SK-MEL-5 (cell line): ENCODE data around the gene MRGPRX2. TPM values are rescaled to one million over a fixed set of nuclear protein-coding genes. Genes with fewer than 3 reads are reported as not detected.

Experiments
- DNase-seq: peaks from one replicate; pipeline ENCODE4 v3.0.0-alpha.2; 2016; ENCODE audit warnings: low read depth, low spot score
- in situ Hi-C: cut with HindIII; loops from 2 replicates; pipeline ENCODE4 v1.10.0; 2016; ENCODE audit warnings: low sequenced_read_pairs, high pct_unique_total_duplicates, low pct_unique_long_range_greater_than_20kb
- polyA plus RNA-seq, 2 experiments: library from polyadenylated mRNA; depleted of rRNA; stranded (reverse); fragments of >200 nt; gene quantifications; 2 replicates each; pipeline ENCODE4 v1.2.3, GENCODE V29; 2015
- total RNA-seq: library from RNA; depleted of rRNA; stranded (reverse); fragments of >200 nt; shearing (Covaris generic); gene quantifications from 2 replicates; pipeline ENCODE4 v1.2.3, GENCODE V29; 2014; rRNA removed

Gene MRGPRX2
- total RNA-seq: not detected in 2 replicates
- not detected in 2 replicates for polyA plus RNA-seq (2015; cell fraction: cytosol; rRNA removed)
- polyA plus RNA-seq (2015; cell fraction: nucleus; rRNA removed): not detected in 2 replicates

- in situ Hi-C loops: no loop called here
- DNase-seq: no peak
Measured at GRCh38 chr11:19060629-19061028, at the start of gene MRGPRX2. MRGPRX2 (minus strand) TSS chr11:19060717; CDS start chr11:19056402, 4,315 bp downstream.

GRCh38 chr11:19110295-19110694 lies 49.8 kb upstream of the MRGPRX2 start:
- no peak for DNase-seq
- in situ Hi-C loops: no loop called here

- DNase-seq: no peak
- in situ Hi-C loops: no loop called here
Measured at GRCh38 chr11:19107125-19107524, 46.6 kb upstream of the MRGPRX2 start.

- in situ Hi-C loops: no loop called here
Measured at GRCh38 chr11:19105011-19105410, 44.5 kb upstream of the MRGPRX2 start.

GRCh38 chr11:19102521-19102900 lies 42.0 kb upstream of the MRGPRX2 start:
- DNase-seq: no peak
- in situ Hi-C loops: no loop called here

More at GRCh38 chr11:19105011-19105410, 44.5 kb upstream of the MRGPRX2 start:
- DNase-seq: no peak

GRCh38 chr11:19101796-19102520 lies 41.4 kb upstream of the MRGPRX2 start:
- DNase-seq: no peak
- in situ Hi-C loops: no loop called here

- in situ Hi-C loops: no loop called here
- DNase-seq: no peak
Measured at GRCh38 chr11:19100885-19101284, 40.4 kb upstream of the MRGPRX2 start.

- in situ Hi-C loops: no loop called here
- DNase-seq: no peak
Measured at GRCh38 chr11:19099093-19099492, 38.6 kb upstream of the MRGPRX2 start.

GRCh38 chr11:19094859-19095258 lies 34.3 kb upstream of the MRGPRX2 start:
- in situ Hi-C loops: no loop called here
- DNase-seq: no peak

GRCh38 chr11:19093976-19094375 lies 33.5 kb upstream of the MRGPRX2 start:
- in situ Hi-C loops: no loop called here

GRCh38 chr11:19092850-19093249 lies 32.3 kb upstream of the MRGPRX2 start:
- in situ Hi-C loops: no loop called here
- no peak for DNase-seq

More at GRCh38 chr11:19093976-19094375, 33.5 kb upstream of the MRGPRX2 start:
- DNase-seq: no peak

GRCh38 chr11:19092342-19092741 lies 31.8 kb upstream of the MRGPRX2 start:
- in situ Hi-C loops: no loop called here
- DNase-seq: no peak

- in situ Hi-C loops: no loop called here
- no peak for DNase-seq
Measured at GRCh38 chr11:19091366-19091765, 30.8 kb upstream of the MRGPRX2 start.

GRCh38 chr11:19089421-19089820 lies 28.9 kb upstream of the MRGPRX2 start:
- in situ Hi-C loops: no loop called here

GRCh38 chr11:19088791-19089190 lies 28.3 kb upstream of the MRGPRX2 start:
- DNase-seq: no peak
- in situ Hi-C loops: no loop called here

More at GRCh38 chr11:19089421-19089820, 28.9 kb upstream of the MRGPRX2 start:
- no peak for DNase-seq

- in situ Hi-C loops: no loop called here
- DNase-seq: no peak
Measured at GRCh38 chr11:19087658-19088057, 27.1 kb upstream of the MRGPRX2 start.

- DNase-seq: no peak
- in situ Hi-C loops: no loop called here
Measured at GRCh38 chr11:19084661-19085315, 24.3 kb upstream of the MRGPRX2 start.

- DNase-seq: no peak
- in situ Hi-C loops: no loop called here
Measured at GRCh38 chr11:19083166-19083565, 22.6 kb upstream of the MRGPRX2 start.

GRCh38 chr11:19080579-19080993 lies 20.1 kb upstream of the MRGPRX2 start:
- in situ Hi-C loops: no loop called here
- DNase-seq: peak; percentile 63
